K562 (cell line): Measurements from ENCODE around the gene GNB2. TPM values are rescaled to one million over a fixed set of nuclear protein-coding genes. Genes with fewer than 3 reads are reported as not detected.

Source experiments
- CBX2 ChIP-seq: fragments of 200-600 bp; sonication (generic); IDR thresholded peaks from one replicate; pipeline ENCODE4 v1.6.1; 2012; ENCODE audit warnings: mild to moderate bottlenecking, low read length, inconsistent platforms; ENCODE audit not compliant: insufficient read depth, poor library complexity, severe bottlenecking
- REST ChIP-seq, 2 experiments: fragments of 450-650 bp; formaldehyde crosslinking in 1 of 2; IDR thresholded peaks; 2 replicates each; pipeline versions ENCODE4 v1.4.0 to v1.6.1; 2014 to 2020; ENCODE audit warnings: mild to moderate bottlenecking in 2 of 2, borderline replicate concordance in 1 of 2, low read depth in 1 of 2
- ZNF280B ChIP-seq: fragments of 250-450 bp; sonication (Bioruptor Pico); IDR thresholded peaks from 2 replicates; pipeline ENCODE4 v1.5.1; 2021; ENCODE audit warnings: mild to moderate bottlenecking
- ZNF668 ChIP-seq: fragments of 250-450 bp; sonication (Bioruptor Pico); IDR thresholded peaks from 2 replicates; pipeline ENCODE4 v1.8.0; 2022; ENCODE audit warnings: mild to moderate bottlenecking, inconsistent platforms
- polyA plus RNA-seq, 8 experiments: library from polyadenylated mRNA; depleted of rRNA in 4 of 8; stranded (reverse) in 5 of 8; unstranded in 3 of 8; fragments of >200 nt; fragmentation: Nextera tagmentation in 2 of 8; fragmentation: Illumina TruSeq in 1 of 8; extraction: Ambion mirVana in 2 of 8; extraction: Trizol in 1 of 8; gene quantifications; 2 replicates each; pipeline versions ENCODE4 v1.2.1 to v1.2.3, GENCODE V29; 2011 to 2014; ENCODE audit warnings: inconsistent platforms in 1 of 8, missing spikeins in 1 of 8
- total RNA-seq, 7 experiments: library from RNA; depleted of rRNA in 6 of 7; stranded (reverse); fragments of >200 nt in 6 of 7; fragmentation: Illumina TruSeq in 2 of 7; extraction: Trizol in 2 of 7; gene quantifications; 2 replicates each; pipeline versions ENCODE4 v1.2.1 to v1.2.3, GENCODE V29; 2011 to 2021; ENCODE audit warnings: low replicate concordance in 1 of 7
- TF ChIP-seq, protein P1 (sequence below): sonication (generic); formaldehyde crosslinking; IDR thresholded peaks from 2 replicates; pipeline ENCODE4 v1.8.0; 2022; ENCODE audit warnings: mild to moderate bottlenecking, missing genetic modification reagents, borderline replicate concordance

The GNB2 gene
- total and polyA plus RNA-seq, 9 of the 15 experiments (the other 6 are each of a cell fraction or from before 2014, with no cell fraction given): 0.65 to 320 (median 104) TPM

DNA sequence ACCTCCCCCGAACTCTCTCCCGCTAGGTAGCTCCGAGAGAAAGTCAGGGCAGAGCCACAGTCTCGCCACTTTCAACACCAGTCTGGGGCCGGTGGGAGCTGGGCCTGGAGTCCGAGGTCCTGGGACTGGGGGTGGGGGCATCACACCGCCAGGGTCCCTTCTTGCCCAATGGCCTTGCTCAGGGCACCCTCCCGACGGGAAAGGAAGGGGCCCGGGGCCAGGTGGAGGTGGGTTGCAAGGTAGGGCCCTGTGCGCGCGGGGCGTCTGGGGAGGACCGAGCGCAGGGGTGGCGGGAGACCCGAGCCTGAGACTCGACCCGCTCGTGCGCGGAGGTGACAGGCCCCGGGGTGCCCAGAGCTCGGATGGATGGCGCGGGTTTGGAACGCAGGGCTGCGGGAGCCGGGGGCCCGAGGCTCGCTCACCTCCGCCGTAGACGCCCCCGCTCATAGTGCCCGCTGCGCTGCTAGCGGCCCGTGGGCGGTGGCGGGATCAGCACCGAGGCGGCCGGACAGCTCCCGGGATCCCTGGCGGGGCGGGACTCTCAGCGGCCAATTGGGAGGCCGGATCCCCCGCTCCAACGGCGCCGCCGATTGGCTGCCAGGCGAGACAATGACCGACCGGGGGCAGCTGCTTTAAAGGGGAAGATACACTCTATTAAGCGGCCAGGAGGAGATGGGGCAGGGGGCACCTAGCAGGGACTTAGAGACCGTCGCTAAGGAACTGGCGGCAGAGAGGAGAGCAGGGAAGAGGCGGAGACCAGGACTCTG, 17.4 kb upstream of the GNB2 start, which contains the start of gene ACTL6B (continued):
- TF ChIP-seq ZNF668 (CRISPR knock-in tag): no peak
- no peak for TF ChIP-seq CBX2
- TF ChIP-seq, protein P1, sequence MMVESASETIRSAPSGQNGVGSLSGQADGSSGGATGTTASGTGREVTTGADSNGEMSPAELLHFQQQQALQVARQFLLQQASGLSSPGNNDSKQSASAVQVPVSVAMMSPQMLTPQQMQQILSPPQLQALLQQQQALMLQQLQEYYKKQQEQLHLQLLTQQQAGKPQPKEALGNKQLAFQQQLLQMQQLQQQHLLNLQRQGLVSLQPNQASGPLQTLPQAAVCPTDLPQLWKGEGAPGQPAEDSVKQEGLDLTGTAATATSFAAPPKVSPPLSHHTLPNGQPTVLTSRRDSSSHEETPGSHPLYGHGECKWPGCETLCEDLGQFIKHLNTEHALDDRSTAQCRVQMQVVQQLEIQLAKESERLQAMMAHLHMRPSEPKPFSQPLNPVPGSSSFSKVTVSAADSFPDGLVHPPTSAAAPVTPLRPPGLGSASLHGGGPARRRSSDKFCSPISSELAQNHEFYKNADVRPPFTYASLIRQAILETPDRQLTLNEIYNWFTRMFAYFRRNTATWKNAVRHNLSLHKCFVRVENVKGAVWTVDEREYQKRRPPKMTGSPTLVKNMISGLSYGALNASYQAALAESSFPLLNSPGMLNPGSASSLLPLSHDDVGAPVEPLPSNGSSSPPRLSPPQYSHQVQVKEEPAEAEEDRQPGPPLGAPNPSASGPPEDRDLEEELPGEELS (CRISPR knock-in tag): peak; percentile 88; the same call in 1 of the 2 replicates
- no peak for TF ChIP-seq ZNF280B (CRISPR knock-in tag)
- TF ChIP-seq REST (IDR thresholded peaks at IDR 0.05; ENCODE audit: borderline replicate concordance): peak; percentile 100
- peak; percentile 100 for TF ChIP-seq REST (CRISPR knock-in tag; IDR thresholded peaks at IDR 0.05; ENCODE audit: low read depth)
